Colonic mucosa (tissue), 4 donors: Measurements from ENCODE around the gene FNIP1. TPM values are rescaled to one million over a fixed set of nuclear protein-coding genes. Genes with fewer than 3 reads are reported as not detected.
A peak's percentile ranks its signal among the peaks of the same experiment; 100 is the strongest.

Experiments
- DNase-seq: peaks from one replicate; pipeline ENCODE4 v3.0.0-alpha.2; 2020
- H3K27ac ChIP-seq: fragments of 200-600 bp; one replicate; pipeline ENCODE4 v1.8.0; 2021
- H3K27me3 ChIP-seq: fragments of 200-600 bp; one replicate; pipeline ENCODE4 v1.8.0; 2021
- H3K36me3 ChIP-seq: fragments of 200-600 bp; one replicate; pipeline ENCODE4 v1.8.0; 2021
- H3K4me1 ChIP-seq: fragments of 200-600 bp; one replicate; pipeline ENCODE4 v1.8.0; 2021; ENCODE audit warnings: mild to moderate bottlenecking
- H3K4me3 ChIP-seq: fragments of 200-600 bp; one replicate; pipeline ENCODE4 v1.8.0; 2021
- H3K9ac ChIP-seq, 2 donors: one replicate each; pipeline ENCODE4 v1.7.0; 2013; ENCODE audit warnings: control low read depth in 2 of 2, low read depth in 2 of 2, low read length in 2 of 2
- H3K9me3 ChIP-seq: fragments of 200-600 bp; one replicate; pipeline ENCODE4 v1.8.0; 2021
- CTCF ChIP-seq: fragments of 200-600 bp; IDR thresholded peaks from one replicate; pipeline ENCODE4 v1.8.0; 2022; ENCODE audit warnings: antibody characterized with exemption, mild to moderate bottlenecking
- intact Hi-C: fragments of 100-400 bp; cut with DNase I; formaldehyde crosslinking; loops from one replicate; pipeline ENCODE4 v1.14.1; 2022
- total RNA-seq, 2 donors: library from RNA; stranded (reverse); fragmentation: NEBNext Ultra II Directional in 1 of 2; extraction: Animal tissue kit (Norgen Biotek cat#: 25700) in 1 of 2; gene quantifications; one replicate each; pipeline ENCODE4 v1.2.1, GENCODE V29; 2021
- donor health status: healthy.
- donor health status: DM: no; HTN: no; CAD: no.
- donor health status: DM: no; HTN: no; CAD: no.

FNIP1 gene
- total RNA-seq, 2 donors from 2014 or later: 18.1 to 41.2 TPM

GRCh38 chr5:131810510-131811249, 13.9 kb upstream of the FNIP1 start:
- no peak overlapping the region for H3K9ac ChIP-seq

GRCh38 chr5:131795879-131796792, 681 bp downstream of the FNIP1 start:
- Histone ChIP-seq H3K9me3 (no peaks in the 10 kb centered on the region), H3K9ac (peak overlapping the region; percentile 89 to 99), H3K36me3 (no peaks in the 10 kb centered on the region), H3K27me3 (no peaks in the 10 kb centered on the region), H3K27ac (peak overlapping the region; percentile 98), H3K4me3 (peak overlapping the region; percentile 92), H3K4me1 (no peaks in the 10 kb centered on the region)
- intact Hi-C loops: loop anchor here (5.0 kb wide), 1 partner anchor 159 kb away; the partner anchor contains the start of gene RAPGEF6
- no peak for TF ChIP-seq CTCF
- DNase-seq: peak; percentile 72

More at GRCh38 chr5:131810510-131811249, 13.9 kb upstream of the FNIP1 start:
- no peak for TF ChIP-seq CTCF
- no peak overlapping the region for H3K27ac ChIP-seq
- no peak for DNase-seq
- H3K9me3 ChIP-seq: no peaks in the 10 kb centered on the region
- H3K27me3 ChIP-seq: no peaks in the 10 kb centered on the region
- no peaks in the 10 kb centered on the region for H3K36me3 ChIP-seq
- intact Hi-C loops: loop anchor here (5.0 kb wide), 1 partner anchor 252 kb away; the partner anchor contains the start of gene IL3
- no peaks in the 10 kb centered on the region for H3K4me1 ChIP-seq
- H3K4me3 ChIP-seq: no peak overlapping the region

DNA sequence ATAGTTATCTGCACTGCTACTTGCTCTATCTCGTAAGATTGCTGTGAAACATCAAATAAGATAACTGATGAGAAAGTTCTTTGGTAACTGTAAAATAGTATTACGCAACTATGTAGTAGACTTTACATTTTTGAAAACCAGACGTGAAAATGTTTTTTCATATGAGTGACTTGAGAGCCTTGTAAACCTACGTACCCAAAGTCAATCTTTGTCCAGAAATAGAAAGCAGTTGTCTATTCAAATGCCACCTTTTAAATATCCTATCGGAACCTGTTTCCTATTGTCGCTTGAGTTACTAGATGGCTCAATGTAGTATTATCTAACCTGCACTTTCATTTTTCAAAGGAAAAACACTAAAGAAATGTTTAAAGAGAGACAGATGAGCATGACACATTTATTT, 1.6 kb downstream of the FNIP1 start:
- TF ChIP-seq CTCF: no peak
- Histone ChIP-seq H3K4me1 (no peaks in the 10 kb centered on the region), H3K9ac (no peak overlapping the region), H3K4me3 (peak overlapping the region; percentile 92), H3K27me3 (no peaks in the 10 kb centered on the region), H3K36me3 (no peaks in the 10 kb centered on the region), H3K27ac (no peak overlapping the region), H3K9me3 (no peaks in the 10 kb centered on the region)
- DNase-seq: no peak
- intact Hi-C loops: loop anchor here (5.0 kb wide), 1 partner anchor 158 kb away; the partner anchor contains the start of gene RAPGEF6

DNA sequence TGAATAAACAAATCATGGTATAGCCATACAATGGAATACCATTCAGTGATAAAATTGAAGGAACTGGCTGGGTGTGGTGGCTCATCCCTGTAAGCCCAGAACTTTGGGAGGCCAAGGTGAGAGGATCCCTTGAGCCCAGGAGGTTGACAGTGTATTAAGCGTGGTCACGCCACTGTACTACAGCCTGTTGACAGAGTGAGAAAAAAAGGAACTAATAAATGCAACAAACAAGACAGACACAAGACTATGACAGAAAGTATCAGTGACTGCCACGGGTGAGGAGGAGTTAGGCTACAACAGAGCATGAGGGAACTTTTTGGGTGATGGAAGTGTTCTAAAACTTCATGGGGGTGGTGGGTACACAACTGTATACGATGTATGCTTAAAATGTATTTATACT, 2.2 kb downstream of the FNIP1 start:
- intact Hi-C loops: loop anchor here (5.0 kb wide), 1 partner anchor 207 kb away; no protein-coding TSS in a partner anchor
- DNase-seq: no peak
- no peak overlapping the region for H3K9ac ChIP-seq
- no peak overlapping the region for H3K4me3 ChIP-seq
- no peaks in the 10 kb centered on the region for H3K4me1 ChIP-seq
- no peak overlapping the region for H3K27ac ChIP-seq
- no peak for TF ChIP-seq CTCF
- H3K9me3 ChIP-seq: no peaks in the 10 kb centered on the region
- no peaks in the 10 kb centered on the region for H3K27me3 ChIP-seq
- H3K36me3 ChIP-seq: no peaks in the 10 kb centered on the region

GRCh38 chr5:131792896-131793295, 3.9 kb downstream of the FNIP1 start:
- no peak for DNase-seq
- Histone ChIP-seq H3K4me3 (no peak overlapping the region), H3K9me3 (no peaks in the 10 kb centered on the region), H3K27ac (no peak overlapping the region), H3K36me3 (no peaks in the 10 kb centered on the region), H3K4me1 (no peaks in the 10 kb centered on the region), H3K27me3 (no peaks in the 10 kb centered on the region), H3K9ac (no peak overlapping the region)
- intact Hi-C loops: loop anchor here (5.0 kb wide), 1 partner anchor 206 kb away; no protein-coding TSS in a partner anchor
- no peak for TF ChIP-seq CTCF
